ENCODE measurements around the gene MMEL1. TPM values are rescaled to one million over a fixed set of nuclear protein-coding genes. Genes with fewer than 3 reads are reported as not detected.

Gene MMEL1
- polyA plus RNA-seq, 1 donor from 2014 or later: 5.2 TPM

DNA sequence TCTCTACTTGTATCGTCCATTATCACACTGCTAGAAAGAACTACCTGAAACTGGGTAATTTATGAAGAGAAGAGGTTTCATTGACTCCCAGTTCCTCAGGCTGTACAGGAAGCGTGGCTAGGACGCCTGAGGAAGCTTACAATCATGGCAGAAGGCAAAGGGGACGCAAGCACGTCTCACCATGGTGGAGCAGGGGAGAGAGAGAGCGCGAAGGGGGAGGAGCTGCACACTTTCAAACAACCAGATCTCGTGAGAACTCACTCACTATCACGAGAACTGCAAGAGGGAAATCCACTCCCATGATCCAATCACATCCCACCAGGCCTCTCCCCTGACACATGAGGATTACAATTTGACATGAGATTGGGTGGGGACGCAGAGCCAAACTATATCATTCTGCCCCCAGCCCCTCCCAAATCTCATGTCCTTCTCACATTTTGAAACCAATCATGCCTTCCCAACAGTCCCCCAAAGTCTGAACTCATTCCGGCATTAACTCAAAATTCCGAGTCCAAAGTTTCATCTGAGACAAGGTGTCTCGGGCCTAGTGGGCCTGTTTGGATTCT lies 8.0 kb downstream of the MMEL1 start:
- Histone ChIP-seq H3K36me3 (ENCODE audit: insufficient read depth, low read length) (no peaks in the 10 kb centered on the region), H3K9me2 (ENCODE audit: insufficient read depth, low read length) (no peaks in the 10 kb centered on the region), H3K79me2 (replicated peaks; ENCODE audit: insufficient read depth, low read length) (no peaks in the 10 kb centered on the region), H3K4me2 (ENCODE audit: low read length) (no peak overlapping the region), H3F3A (ENCODE audit: insufficient read depth, low read length, poor library complexity, severe bottlenecking) (no peaks in the 10 kb centered on the region), H3K4me3 (ENCODE audit: low read length) (no peak overlapping the region), H3K27me3 (ENCODE audit: insufficient read depth, low read depth, low read length) (peaks cover 27% of the 10 kb centered on the region), H3K9me3 (ENCODE audit: low read length) (no peaks in the 10 kb centered on the region), H3K27ac (ENCODE audit: low read length) (no peak overlapping the region), H4K20me1 (ENCODE audit: insufficient read depth) (no peaks in the 10 kb centered on the region), H2AFZ (ENCODE audit: low read depth, low read length) (no peak overlapping the region), H3K9ac (ENCODE audit: low read length) (no peak overlapping the region)
- TF ChIP-seq EP300 (conservative IDR thresholded peaks at IDR 0.05; ENCODE audit: poor library complexity, severe bottlenecking) (no peak), EZH2 (IDR thresholded peaks at IDR 0.05; ENCODE audit: borderline replicate concordance, insufficient read depth, low read length, poor library complexity, severe bottlenecking) (no peak), TAF1 (IDR thresholded peaks at IDR 0.05; ENCODE audit: low read depth) (no peak), POLR2AphosphoS5 (IDR thresholded peaks at IDR 0.05) (no peak), RAD21 (conservative IDR thresholded peaks at IDR 0.05) (no peak)
- TF ChIP-seq, protein P1, sequence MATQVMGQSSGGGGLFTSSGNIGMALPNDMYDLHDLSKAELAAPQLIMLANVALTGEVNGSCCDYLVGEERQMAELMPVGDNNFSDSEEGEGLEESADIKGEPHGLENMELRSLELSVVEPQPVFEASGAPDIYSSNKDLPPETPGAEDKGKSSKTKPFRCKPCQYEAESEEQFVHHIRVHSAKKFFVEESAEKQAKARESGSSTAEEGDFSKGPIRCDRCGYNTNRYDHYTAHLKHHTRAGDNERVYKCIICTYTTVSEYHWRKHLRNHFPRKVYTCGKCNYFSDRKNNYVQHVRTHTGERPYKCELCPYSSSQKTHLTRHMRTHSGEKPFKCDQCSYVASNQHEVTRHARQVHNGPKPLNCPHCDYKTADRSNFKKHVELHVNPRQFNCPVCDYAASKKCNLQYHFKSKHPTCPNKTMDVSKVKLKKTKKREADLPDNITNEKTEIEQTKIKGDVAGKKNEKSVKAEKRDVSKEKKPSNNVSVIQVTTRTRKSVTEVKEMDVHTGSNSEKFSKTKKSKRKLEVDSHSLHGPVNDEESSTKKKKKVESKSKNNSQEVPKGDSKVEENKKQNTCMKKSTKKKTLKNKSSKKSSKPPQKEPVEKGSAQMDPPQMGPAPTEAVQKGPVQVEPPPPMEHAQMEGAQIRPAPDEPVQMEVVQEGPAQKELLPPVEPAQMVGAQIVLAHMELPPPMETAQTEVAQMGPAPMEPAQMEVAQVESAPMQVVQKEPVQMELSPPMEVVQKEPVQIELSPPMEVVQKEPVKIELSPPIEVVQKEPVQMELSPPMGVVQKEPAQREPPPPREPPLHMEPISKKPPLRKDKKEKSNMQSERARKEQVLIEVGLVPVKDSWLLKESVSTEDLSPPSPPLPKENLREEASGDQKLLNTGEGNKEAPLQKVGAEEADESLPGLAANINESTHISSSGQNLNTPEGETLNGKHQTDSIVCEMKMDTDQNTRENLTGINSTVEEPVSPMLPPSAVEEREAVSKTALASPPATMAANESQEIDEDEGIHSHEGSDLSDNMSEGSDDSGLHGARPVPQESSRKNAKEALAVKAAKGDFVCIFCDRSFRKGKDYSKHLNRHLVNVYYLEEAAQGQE (IDR thresholded peaks at IDR 0.05; ENCODE audit: borderline replicate concordance): no peak
- TF ChIP-seq, protein P2, sequence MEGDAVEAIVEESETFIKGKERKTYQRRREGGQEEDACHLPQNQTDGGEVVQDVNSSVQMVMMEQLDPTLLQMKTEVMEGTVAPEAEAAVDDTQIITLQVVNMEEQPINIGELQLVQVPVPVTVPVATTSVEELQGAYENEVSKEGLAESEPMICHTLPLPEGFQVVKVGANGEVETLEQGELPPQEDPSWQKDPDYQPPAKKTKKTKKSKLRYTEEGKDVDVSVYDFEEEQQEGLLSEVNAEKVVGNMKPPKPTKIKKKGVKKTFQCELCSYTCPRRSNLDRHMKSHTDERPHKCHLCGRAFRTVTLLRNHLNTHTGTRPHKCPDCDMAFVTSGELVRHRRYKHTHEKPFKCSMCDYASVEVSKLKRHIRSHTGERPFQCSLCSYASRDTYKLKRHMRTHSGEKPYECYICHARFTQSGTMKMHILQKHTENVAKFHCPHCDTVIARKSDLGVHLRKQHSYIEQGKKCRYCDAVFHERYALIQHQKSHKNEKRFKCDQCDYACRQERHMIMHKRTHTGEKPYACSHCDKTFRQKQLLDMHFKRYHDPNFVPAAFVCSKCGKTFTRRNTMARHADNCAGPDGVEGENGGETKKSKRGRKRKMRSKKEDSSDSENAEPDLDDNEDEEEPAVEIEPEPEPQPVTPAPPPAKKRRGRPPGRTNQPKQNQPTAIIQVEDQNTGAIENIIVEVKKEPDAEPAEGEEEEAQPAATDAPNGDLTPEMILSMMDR (IDR thresholded peaks at IDR 0.05; ENCODE audit: poor library complexity, severe bottlenecking): no peak

DNA sequence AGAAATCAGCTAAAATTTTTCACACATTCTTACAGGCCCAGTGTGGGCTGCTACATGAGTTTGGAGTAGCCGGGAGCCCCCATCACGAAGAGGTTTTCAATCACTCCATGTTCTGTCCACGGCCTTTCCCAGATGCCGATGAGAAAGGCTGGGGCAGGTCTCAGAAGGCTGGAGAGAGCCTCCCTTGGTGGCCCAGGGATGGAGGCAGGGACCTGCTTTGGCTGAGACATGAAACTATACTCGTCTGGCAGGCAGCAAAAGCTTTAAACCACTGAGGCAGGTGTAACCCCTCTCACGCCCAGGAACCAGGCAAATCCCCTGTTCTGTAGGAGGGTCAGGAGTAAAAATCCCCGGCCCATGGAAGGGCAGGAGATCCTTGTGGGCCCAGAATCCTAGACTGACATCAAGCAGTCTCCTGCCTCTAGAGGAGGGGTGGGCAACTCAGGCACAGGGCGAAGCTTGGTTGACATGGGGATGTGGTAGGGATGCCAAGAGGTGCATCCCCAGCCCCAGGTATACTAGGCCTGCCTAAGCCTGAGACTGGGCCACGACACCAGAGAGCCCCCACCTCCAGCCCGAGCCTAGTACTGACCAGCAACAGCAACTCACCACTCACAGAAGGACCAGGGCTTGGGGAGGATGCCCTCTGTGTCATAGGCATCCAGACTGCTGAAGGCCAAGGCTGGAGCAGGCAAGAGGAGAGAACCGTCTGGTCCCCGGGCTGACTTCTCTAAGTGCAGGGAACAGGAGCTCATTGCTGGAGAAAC lies 9.1 kb downstream of the MMEL1 start:
- Histone ChIP-seq H3K27me3 (ENCODE audit: insufficient read depth, low read depth, low read length) (peaks cover 16% of the 10 kb centered on the region), H3K9me2 (ENCODE audit: insufficient read depth, low read length) (no peaks in the 10 kb centered on the region), H3K79me2 (replicated peaks; ENCODE audit: insufficient read depth, low read length) (no peaks in the 10 kb centered on the region), H3K4me3 (ENCODE audit: low read length) (no peak overlapping the region), H3K27ac (ENCODE audit: low read length) (no peak overlapping the region), H4K20me1 (ENCODE audit: insufficient read depth) (no peaks in the 10 kb centered on the region), H3K9ac (ENCODE audit: low read length) (no peak overlapping the region), H3K9me3 (ENCODE audit: low read length) (no peaks in the 10 kb centered on the region), H2AFZ (ENCODE audit: low read depth, low read length) (no peak overlapping the region), H3K36me3 (ENCODE audit: insufficient read depth, low read length) (no peaks in the 10 kb centered on the region), H3F3A (ENCODE audit: insufficient read depth, low read length, poor library complexity, severe bottlenecking) (no peaks in the 10 kb centered on the region), H3K4me2 (ENCODE audit: low read length) (no peak overlapping the region)
- TF ChIP-seq EZH2 (IDR thresholded peaks at IDR 0.05; ENCODE audit: borderline replicate concordance, insufficient read depth, low read length, poor library complexity, severe bottlenecking): no peak
- TF ChIP-seq, protein P2 (IDR thresholded peaks at IDR 0.05; ENCODE audit: poor library complexity, severe bottlenecking): no peak
